GM13977 (cell line): ENCODE measurements around the gene COMMD8.
A peak's percentile ranks its signal among the peaks of the same experiment; 100 is the strongest.

Experiments used
- DNase-seq: peaks from one replicate; pipeline ENCODE4 v3.0.0; 2012; ENCODE audit warnings: low spot score
- CTCF ChIP-seq: IDR thresholded peaks from 2 replicates; pipeline ENCODE4 v1.5.1; 2012; ENCODE audit warnings: mild to moderate bottlenecking, control low read depth; ENCODE audit not compliant: insufficient read depth; ENCODE audit errors: extremely low read depth, missing control alignments
- in situ Hi-C: fragments of 300-500 bp; cut with MboI; formaldehyde crosslinking; loops from one replicate; pipeline ENCODE4 v1.12.0; 2022; ENCODE audit warnings: low sequenced_read_pairs, low pct_unique_long_range_greater_than_20kb, mixed read lengths, inconsistent platforms; ENCODE audit not compliant: unreplicated experiment

Gene COMMD8

GRCh38 chr4:47468706-47469365 is 5.3 kb upstream of the COMMD8 start:
- DNase-seq, result no peak
- no peak for TF ChIP-seq CTCF
- in situ Hi-C loops, result loop anchor here (25.0 kb wide), 1 partner anchor 93 kb away; no protein-coding TSS in a partner anchor

- in situ Hi-C loops, result loop anchor here (25.0 kb wide), 1 partner anchor 96 kb away; no protein-coding TSS in a partner anchor
- TF ChIP-seq CTCF, result no peak
- no peak for DNase-seq
Measured at GRCh38 chr4:47466056-47466785, 2.7 kb upstream of the COMMD8 start.

GRCh38 chr4:47465004-47465403 is 1.5 kb upstream of the COMMD8 start:
- DNase-seq, result peak; percentile 55
- no peak for TF ChIP-seq CTCF
- in situ Hi-C loops, result loop anchor here (25.0 kb wide), 1 partner anchor 97 kb away; no protein-coding TSS in a partner anchor

GRCh38 chr4:47462799-47463234 is 685 bp downstream of the COMMD8 start:
- in situ Hi-C loops, result loop anchor here (25.0 kb wide), 1 partner anchor 99 kb away; no protein-coding TSS in a partner anchor
- DNase-seq, result no peak

GRCh38 chr4:47451657-47452056 is 11.8 kb downstream of the COMMD8 start:
- DNase-seq, result no peak
- TF ChIP-seq CTCF, result no peak
- in situ Hi-C loops, result loop anchor here (25.0 kb wide), 1 partner anchor 111 kb away; no protein-coding TSS in a partner anchor

More at GRCh38 chr4:47462799-47463234, 685 bp downstream of the COMMD8 start:
- no peak for TF ChIP-seq CTCF

GRCh38 chr4:47444031-47444430 is 19.5 kb downstream of the COMMD8 start:
- no peak for DNase-seq
- no peak for TF ChIP-seq CTCF
- in situ Hi-C loops, result no loop called here
